HG03354 (cell line): Measurements from ENCODE around the gene KCNJ13.
A peak's percentile ranks its signal among the peaks of the same experiment; 100 is the strongest.
"Not testable (repeated sequence)": the region's sequence is repeated elsewhere in the genome, so short reads cannot be mapped to it uniquely, and the experiment has no call there.

Experiments
- ATAC-seq: cut with Tn5 transposase; IDR thresholded peaks from one replicate; pipeline ENCODE4 v1.9.1; 2021; ENCODE audit warnings: mild to moderate bottlenecking; ENCODE audit not compliant: unreplicated experiment, poor library complexity, severe bottlenecking

The KCNJ13 gene

GRCh38 chr2:232771870-232772269, 4.5 kb downstream of the KCNJ13 start:
- no peak for ATAC-seq

GRCh38 chr2:232770207-232770606, 6.2 kb downstream of the KCNJ13 start:
- ATAC-seq = no peak

- no peak for ATAC-seq
Observed at GRCh38 chr2:232767866-232768265, 8.5 kb downstream of the KCNJ13 start.

GRCh38 chr2:232761301-232761907, 15.0 kb downstream of the KCNJ13 start:
- ATAC-seq = peak; percentile 55

- no peak for ATAC-seq
Observed at GRCh38 chr2:232757905-232758304, 18.5 kb downstream of the KCNJ13 start.

- no peak for ATAC-seq
Observed at GRCh38 chr2:232750135-232750671, 26.2 kb downstream of the KCNJ13 start.

- no peak for ATAC-seq
Observed at GRCh38 chr2:232749331-232749730, 27.0 kb downstream of the KCNJ13 start.

- ATAC-seq = no peak
Observed at GRCh38 chr2:232748038-232748437, 28.3 kb downstream of the KCNJ13 start.

GRCh38 chr2:232744963-232745362, 31.4 kb downstream of the KCNJ13 start:
- no peak for ATAC-seq

GRCh38 chr2:232741972-232742371, 34.4 kb downstream of the KCNJ13 start:
- no peak for ATAC-seq

GRCh38 chr2:232741294-232741693, 35.1 kb downstream of the KCNJ13 start:
- no peak for ATAC-seq

GRCh38 chr2:232731470-232731869, 44.9 kb downstream of the KCNJ13 start:
- no peak for ATAC-seq

- no peak for ATAC-seq
Observed at GRCh38 chr2:232728785-232729184, 47.6 kb downstream of the KCNJ13 start.

GRCh38 chr2:232723027-232723426, 53.3 kb downstream of the KCNJ13 start:
- ATAC-seq = no peak

GRCh38 chr2:232721882-232722281, 54.5 kb downstream of the KCNJ13 start:
- no peak for ATAC-seq

GRCh38 chr2:232721261-232721660, 55.1 kb downstream of the KCNJ13 start:
- no peak for ATAC-seq

- not testable (repeated sequence) for ATAC-seq
Observed at GRCh38 chr2:232720056-232720455, 56.3 kb downstream of the KCNJ13 start.
